Hematopoietic multipotent progenitor cell (in vitro differentiated cells): ENCODE results near the gene NPAS3. TPM values are rescaled to one million over a fixed set of nuclear protein-coding genes. Genes with fewer than 3 reads are reported as not detected.

Source experiments
- DNase-seq, 3 donors: peaks; one replicate each; pipeline ENCODE4 v3.0.0-alpha.2; 2011 to 2015; ENCODE audit warnings: low read depth in 2 of 3, low spot score in 2 of 3
- total RNA-seq: library from RNA; depleted of rRNA; stranded (reverse); fragments of >200 nt; gene quantifications from one replicate; pipeline ENCODE4 v1.2.3, GENCODE V29; 2012

The NPAS3 gene
- total RNA-seq, 1 donor = 0.27 TPM

DNA sequence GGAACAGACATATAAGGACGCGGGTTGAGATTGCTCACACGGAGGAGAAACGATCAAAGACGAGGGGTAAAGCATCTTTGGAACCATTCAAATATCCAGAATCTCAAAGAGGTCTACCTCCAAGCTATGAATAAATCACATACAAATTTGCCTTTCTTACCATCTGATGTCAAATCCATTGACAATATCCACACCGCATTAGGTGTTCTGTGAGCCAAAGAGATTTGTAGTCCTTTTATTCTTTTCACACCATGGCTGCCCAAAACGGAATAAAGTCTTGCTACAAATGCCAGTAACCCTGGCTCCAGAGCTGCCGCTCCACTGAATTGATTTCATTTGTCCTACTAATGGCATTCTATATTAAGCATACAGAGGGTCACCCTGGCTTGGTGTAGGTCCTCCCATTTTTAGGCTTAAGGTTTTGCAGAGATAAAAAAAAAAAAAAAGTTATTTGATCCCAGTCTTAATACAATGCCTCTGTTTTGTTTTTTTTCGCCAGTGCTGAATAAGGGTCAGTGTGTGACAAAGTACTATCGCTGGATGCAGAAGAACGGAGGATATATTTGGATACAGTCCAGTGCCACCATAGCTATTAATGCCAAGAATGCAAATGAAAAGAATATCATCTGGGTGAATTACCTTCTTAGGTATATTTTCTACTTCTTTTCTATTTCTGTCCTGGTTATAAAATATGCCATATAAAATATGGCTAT lies 854.9 kb downstream of the NPAS3 start:
- no peak for DNase-seq

DNA sequence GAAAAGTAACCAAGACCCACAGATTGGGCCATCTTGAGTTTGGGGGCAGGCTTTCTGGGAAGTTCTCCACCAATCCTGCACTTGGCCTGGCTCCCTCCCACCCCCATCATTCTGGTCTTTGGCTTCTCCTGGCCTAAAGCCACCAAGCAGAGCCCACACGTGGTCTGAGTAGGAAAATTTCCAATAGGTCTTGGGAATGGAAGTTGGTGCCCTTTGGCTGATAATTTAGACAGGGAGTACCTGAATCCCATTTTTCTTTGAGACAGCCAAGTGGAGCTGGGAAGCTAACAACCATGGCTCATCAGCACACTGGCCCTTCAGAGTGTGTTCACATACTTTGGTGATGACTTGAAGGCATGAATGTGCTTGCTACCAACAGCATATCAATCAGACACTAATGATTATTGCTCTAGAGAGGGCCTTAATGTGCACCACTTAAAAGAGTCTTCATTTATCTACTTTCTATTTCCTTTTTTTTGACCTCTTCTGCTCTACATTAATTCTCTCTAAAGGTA lies 856.2 kb downstream of the NPAS3 start:
- no peak for DNase-seq

DNA sequence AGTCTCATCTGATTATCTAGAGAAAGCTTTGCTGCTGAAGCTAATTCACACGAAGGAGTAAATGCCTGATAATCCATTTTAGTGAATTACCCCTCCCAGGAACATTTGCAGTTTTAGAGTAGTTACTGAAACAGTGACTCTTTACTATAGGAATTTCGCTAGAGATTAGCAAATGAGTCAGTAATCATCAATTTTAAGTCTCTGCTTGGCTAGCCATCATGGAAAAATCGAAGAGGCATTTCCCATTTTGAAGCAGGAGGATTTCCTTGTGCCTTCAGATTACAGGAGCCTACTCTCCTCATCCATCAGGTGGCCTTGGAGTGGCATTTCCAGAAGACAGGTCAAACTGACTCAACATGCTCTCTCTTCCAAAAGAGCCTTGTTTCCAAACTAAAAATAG lies 857.7 kb downstream of the NPAS3 start:
- DNase-seq = no peak

DNA sequence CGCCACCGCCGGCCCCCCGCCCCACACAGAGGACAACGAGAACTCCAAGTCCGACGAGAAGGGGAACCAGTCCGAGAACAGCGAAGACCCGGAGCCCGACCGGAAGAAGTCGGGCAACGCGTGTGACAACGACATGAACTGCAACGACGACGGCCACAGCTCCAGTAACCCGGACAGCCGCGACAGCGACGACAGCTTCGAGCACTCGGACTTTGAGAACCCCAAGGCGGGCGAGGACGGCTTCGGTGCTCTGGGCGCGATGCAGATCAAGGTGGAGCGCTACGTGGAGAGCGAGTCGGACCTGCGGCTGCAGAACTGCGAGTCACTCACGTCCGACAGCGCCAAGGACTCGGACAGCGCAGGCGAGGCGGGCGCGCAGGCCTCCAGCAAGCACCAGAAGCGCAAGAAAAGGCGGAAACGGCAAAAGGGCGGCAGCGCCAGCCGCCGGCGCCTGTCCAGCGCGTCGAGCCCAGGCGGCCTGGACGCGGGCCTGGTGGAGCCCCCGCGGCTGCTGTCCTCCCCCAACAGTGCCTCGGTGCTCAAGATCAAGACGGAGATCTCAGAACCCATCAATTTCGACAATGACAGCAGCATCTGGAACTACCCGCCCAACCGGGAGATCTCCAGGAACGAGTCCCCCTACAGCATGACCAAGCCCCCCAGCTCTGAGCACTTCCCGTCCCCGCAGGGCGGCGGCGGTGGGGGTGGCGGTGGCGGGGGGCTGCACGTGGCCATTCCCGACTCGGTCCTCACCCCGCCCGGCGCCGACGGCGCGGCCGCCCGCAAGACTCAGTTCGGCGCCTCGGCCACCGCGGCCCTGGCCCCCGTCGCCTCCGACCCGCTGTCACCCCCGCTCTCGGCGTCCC lies 861.3 kb downstream of the NPAS3 start:
- no peak for DNase-seq

DNA sequence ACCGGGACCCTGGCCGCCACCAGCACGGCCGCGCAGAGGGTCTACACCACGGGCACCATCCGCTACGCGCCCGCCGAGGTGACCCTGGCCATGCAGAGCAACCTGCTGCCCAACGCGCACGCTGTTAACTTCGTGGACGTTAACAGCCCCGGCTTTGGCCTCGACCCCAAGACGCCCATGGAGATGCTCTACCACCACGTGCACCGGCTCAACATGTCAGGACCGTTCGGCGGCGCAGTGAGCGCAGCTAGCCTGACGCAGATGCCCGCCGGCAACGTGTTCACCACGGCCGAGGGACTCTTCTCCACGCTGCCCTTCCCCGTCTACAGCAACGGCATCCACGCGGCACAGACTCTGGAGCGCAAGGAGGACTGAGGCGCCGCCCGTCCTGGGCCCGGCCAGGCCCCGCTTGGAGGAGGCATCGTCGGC lies 862.1 kb downstream of the NPAS3 start:
- DNase-seq = no peak

DNA sequence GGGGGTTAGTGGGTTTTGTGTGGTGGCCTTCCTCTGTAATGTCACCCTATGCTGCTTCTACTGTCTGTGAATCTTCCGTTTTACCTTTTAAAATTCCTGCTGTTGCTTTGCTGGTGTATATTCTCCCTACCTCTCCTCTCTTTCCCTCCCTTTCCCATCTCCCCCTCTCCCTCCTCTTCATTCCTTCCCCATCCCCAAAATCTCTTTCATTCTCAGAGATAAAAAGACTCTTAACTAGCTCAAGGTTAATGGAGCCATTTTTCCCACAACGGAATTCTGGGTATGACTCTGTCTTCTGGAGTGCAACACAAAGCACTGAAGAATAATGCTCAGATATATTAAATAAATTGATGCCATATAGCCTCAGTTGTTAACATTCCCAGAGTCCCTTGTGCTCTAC lies 864.1 kb downstream of the NPAS3 start:
- no peak for DNase-seq

DNA sequence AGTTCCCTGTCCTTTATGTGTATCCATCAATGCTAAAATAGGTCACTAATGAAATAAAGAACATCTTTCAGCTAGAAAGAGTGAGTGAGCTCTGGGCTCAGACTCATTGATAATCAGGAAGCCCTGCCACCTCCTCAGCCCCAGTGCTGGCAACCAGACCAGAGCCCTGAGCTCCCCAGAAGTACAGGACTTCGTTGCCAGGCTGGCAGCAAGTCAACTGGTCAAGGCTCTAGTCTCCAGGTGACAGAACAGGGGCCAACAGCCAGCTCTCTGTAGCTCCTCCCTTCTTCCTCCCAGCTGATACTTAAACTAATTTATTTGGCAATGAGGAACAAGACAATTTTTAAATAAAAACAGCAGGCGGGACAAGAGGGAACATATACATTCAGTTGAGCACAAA lies 866.9 kb downstream of the NPAS3 start:
- no peak for DNase-seq

DNA sequence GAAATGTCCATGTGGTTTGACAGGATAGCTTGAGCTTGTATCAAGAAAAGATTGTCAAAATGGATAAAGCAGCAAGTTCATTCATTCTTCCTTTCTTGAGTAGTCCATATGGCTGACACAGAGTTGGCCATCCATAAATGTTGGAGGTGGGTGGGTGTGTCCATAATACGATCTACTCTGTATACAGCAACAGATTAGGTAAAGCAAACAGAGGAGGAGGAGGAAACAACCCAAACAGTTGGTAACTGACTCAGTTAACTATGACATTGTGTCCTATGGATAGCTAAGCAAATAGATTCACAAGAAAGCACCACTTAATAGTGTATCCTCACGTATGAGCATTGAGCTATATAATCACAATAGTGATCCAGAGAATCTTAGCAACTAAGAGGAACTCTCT lies 868.2 kb downstream of the NPAS3 start:
- DNase-seq = no peak

DNA sequence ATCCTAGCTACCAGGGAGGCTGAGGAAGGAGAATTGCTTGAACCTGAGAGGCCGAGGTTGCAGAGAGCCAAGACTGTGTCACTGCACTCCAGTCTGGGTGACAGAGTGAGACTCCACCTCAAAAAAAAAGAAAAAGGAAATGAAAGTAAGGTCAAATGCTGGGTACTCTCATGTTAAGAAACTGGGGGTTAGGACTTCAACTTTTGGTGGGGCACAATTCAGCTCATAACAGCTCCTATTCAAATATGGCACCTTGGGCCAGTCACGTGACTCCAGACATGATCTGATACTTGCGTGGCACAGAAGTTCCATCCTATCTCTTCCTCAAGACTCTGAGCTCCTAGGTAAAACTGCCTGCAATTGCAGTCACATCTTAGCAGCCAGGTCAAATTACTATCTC lies 869.5 kb downstream of the NPAS3 start:
- DNase-seq = no peak

DNA sequence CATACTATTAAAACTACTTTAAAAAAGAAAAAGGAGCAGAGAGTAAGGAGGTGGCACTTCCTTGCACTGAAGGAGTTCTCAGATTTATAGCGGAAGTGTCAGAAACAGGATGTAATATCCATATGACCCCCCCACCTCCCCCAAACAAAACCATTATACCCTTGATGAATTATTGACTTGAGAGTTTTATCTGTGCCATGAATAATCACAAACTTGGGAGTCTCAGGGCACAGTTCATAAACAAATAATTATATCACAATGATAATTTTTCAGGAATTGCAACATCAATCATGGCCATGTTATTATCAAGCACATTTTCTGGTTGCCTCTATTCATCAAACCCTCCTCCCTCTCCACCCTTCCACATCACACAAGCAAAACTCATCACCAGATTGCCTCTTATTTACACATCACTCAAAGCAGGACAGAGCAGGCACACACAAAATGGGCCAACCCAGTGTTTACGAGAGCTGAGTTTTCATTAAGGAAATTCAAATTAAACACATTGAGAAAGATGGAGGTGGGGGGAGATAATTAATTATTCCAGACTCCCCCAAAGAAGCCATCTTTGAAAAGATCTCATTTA lies 870.8 kb downstream of the NPAS3 start:
- no peak for DNase-seq

DNA sequence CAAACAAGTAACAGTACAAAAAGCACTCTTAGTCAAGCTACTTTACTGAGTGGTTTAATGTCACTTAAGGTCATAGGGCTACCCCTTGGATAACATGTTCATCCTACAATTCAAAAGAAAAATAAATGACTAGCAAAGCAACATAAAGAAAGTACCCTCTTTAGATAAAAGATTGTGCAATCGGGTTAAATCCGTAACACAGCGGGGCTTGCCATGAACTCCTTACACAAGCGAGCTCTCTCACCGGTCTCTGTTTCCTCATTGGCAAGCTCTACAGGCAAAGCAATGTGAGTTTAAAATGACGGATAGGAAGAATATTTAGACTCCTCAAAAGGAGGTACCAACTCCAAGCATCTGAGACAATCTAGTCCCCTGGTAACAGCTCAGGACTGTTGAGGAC lies 871.6 kb downstream of the NPAS3 start:
- no peak for DNase-seq

DNA sequence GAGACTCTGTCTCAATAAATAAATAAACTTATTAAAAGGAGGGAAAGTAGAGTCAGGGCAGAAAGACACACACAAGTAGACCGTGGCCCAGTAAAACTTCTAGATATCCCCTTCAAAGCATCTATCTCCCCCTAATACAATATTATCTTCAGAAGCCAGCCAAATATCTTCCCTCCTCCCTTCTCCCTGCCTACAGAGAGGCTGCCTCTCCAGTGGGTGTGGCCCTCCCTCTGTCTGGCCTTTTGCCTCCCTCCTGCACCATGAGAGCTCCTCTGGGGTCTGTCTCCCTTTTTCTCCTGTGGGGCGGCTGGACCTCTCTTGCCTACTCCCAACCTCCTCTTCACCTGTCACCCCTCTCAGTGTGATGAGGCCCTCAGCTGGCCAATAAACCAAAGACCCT lies 873.0 kb downstream of the NPAS3 start:
- DNase-seq = no peak

DNA sequence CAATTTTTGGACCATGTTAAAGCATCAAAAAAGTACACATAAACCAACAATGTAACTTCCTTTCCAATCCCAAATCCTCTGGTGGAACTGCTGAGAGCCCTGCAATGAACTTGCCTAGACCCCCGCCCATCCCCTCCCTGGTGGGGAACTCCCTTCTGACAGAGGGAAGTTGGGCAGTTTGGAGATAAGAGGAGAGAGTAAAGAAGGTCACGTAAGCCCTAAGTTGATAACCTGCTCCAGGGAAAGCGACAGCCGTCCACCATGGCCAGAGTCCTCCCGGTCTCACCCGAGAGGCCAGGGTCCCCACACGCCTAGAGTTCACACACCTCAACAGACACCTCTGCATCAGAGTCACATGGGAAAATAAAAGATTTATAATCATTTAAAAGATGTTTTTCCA lies 873.5 kb downstream of the NPAS3 start:
- peak in 2 of 3 donors; percentile 47 to 48 for DNase-seq

DNA sequence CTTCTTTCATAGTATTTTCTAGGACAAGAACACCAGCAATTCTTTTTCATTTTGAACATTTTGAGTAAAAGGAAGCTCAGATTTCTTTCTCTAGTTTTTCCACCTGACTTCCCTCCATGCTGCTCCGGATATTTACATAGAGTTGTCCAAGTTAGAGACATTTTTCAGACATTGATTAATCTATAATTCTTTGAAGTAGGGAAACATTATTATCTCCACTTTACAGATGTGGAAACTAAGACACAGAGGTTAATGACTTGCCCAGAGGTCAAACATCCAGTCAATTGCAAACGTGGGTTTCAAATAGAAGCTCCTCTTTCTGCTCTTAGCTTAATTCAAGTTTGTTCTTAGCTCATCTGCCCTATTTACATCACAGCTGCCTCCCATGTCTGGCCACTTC lies 873.9 kb downstream of the NPAS3 start:
- no peak for DNase-seq

DNA sequence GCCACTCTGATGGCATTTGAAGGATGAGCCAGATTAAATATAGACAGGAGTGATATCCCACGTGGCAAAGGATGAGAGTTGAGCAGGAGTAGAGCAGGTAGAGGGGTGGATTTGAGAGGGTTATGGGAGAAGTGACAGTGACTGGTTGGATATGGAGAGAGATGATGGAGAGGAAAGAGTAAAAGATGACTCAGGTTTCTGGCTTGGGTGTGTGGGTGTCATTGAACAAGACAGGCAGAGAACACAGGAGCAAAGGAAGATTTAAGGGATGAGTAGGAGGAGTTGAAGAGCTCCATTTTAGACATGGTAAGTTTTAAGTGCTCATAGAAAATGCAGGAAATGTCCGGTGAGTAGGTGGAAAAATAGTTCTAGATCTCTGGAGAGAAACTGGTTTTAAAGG lies 875.3 kb downstream of the NPAS3 start:
- DNase-seq = no peak

DNA sequence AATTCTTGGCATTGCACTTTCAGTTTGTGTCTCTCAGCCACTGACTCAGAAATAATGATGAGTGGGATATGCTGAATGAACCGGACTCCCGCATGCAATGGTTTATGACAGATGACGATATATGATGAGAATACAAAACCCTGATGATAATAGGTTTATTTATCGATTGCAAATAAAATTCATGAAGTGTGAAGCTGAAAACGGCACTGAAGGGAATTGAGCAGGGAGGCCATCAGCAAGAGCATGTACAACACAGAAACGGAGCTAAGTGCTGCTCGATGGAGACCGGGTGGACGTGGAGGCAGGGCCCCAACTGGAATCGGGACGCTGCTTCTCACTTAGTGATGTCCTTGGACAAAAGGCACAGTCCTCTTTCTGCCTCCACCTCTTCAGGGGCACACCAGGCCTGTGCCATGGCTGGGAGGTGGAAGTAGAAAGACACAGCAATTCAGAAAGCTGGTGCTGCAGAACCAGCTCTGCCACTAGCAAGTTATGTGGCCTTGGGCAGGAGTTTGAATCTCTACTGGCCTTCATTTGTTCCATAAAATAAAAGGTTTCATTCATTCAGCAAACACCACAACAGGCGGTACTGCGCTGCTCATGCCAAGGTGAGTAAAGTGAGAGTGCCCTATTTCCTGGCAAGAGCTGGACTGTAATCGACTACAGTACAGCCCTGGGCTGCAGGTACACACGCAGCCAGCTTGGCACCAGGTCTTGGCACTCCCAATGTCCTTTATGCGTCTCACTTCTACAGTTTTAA lies 895.2 kb downstream of the NPAS3 start:
- DNase-seq = no peak

DNA sequence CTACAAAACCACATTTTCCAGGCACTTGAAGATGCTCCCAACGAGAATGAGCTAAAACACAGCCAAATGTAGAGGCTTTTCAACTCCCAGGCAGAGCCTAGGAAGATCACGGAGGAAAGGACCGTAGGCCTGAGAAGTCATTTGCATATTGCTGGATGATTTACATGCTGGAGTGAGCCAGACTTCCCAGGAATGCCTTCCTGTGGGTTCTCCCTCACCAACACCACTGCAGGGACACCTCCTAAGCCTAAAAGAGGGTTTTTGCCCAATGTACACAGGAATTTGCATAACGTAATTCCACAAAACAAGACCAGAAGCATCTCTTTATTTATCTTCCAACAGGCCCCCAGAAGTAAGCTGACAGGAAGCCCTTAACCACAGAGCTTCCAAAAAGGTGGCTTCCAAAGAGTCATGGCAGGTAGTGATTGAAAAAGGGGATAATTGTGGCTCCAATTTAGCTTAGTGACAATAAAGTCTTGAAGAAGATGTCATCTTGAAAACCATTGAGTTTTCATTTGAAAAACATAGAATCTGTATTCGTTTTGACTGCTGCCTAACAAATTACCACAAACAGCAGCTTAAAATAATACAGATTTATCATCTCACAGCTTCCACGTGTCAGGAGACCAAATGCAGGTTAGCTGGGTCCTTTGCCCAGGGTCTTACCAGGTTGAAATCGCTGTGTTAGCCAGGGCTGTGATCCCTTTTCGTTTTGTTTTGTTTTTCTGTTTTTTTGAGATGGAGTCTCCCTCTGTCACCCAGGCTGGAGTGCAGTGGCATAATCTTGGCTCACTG lies 896.0 kb downstream of the NPAS3 start:
- DNase-seq = no peak

DNA sequence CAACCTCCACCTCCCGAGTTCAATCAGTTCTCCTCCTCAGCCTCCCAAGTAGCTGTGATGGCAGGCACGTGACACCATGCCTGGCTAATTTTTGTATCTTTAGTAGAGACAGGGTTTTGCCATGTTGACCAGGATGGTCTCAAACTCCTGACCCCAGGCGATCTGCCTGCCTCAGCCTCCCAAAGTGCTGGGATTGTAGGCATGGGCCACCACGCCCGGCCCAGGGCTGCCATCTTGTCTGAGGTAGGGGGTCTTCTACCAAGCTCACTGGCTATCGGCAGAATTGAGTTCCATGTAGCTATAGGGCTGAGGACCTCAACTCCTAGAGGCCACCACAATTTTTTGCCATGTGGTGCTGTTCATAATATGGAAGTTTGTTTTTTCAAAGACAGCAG lies 896.6 kb downstream of the NPAS3 start:
- no peak for DNase-seq

DNA sequence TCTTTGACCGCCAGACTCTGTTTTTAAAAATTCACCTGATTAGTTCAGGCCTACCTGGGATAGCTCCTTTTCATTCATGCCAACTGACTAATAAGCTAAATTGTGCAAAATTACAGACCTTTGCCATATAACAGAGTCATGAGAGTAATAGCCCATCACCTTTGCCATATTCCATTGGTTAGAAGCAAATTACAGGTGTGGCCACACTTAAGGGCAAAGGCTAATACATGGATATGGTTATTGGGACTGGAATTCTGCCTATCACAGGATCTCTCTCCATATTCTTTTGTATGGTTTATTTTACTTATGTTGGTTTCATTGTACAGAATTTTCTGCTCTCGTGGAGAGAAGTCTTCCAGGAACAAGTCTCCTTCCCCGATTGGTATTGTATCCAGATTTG lies 897.0 kb downstream of the NPAS3 start:
- DNase-seq = no peak
